H9 (cell line): Measurements from ENCODE around the gene CETP. TPM values are rescaled to one million over a fixed set of nuclear protein-coding genes. Genes with fewer than 3 reads are reported as not detected.
A peak's percentile ranks its signal among the peaks of the same experiment; 100 is the strongest.

Experiments
- DNase-seq: peaks from one replicate; pipeline ENCODE4 v3.0.0-alpha.2; 2017
- H2AFZ ChIP-seq: one replicate; pipeline ENCODE4 v1.6.1; 2013; ENCODE audit warnings: mild to moderate bottlenecking, low read length, control low read depth, moderate library complexity
- H2AK5ac ChIP-seq: 2 replicates; pipeline ENCODE4 v1.6.1; 2013; ENCODE audit warnings: low read length, control low read depth, mixed read lengths; ENCODE audit not compliant: insufficient read length
- H2BK120ac ChIP-seq: one replicate; pipeline ENCODE4 v1.6.1; 2013; ENCODE audit warnings: low read depth, mild to moderate bottlenecking, low read length, control low read depth, inconsistent platforms; ENCODE audit not compliant: poor library complexity, severe bottlenecking
- H2BK12ac ChIP-seq: 2 replicates; pipeline ENCODE4 v1.6.1; 2013; ENCODE audit warnings: low read length, control low read depth, mixed read lengths, low read depth; ENCODE audit not compliant: insufficient read length
- H2BK15ac ChIP-seq: 2 replicates; pipeline ENCODE4 v1.6.1; 2013; ENCODE audit warnings: low read depth, low read length, control low read depth
- H2BK20ac ChIP-seq: one replicate; pipeline ENCODE4 v1.6.1; 2013; ENCODE audit warnings: low read depth, mild to moderate bottlenecking, low read length, control low read depth, inconsistent platforms; ENCODE audit not compliant: poor library complexity, severe bottlenecking
- H2BK5ac ChIP-seq: 2 replicates; pipeline ENCODE4 v1.6.1; 2013; ENCODE audit warnings: low read length, control low read depth, mixed read lengths; ENCODE audit not compliant: insufficient read length
- H3K14ac ChIP-seq: 2 replicates; pipeline ENCODE4 v1.6.1; 2013; ENCODE audit warnings: low read length, control low read depth; ENCODE audit not compliant: insufficient read depth
- H3K18ac ChIP-seq: 2 replicates; pipeline ENCODE4 v1.6.1; 2013; ENCODE audit warnings: low read depth, mild to moderate bottlenecking, mixed read lengths, low read length, control low read depth; ENCODE audit not compliant: insufficient read length
- H3K23ac ChIP-seq: 2 replicates; pipeline ENCODE4 v1.6.1; 2013; ENCODE audit warnings: low read length, control low read depth, mixed read lengths, low read depth; ENCODE audit not compliant: insufficient read length
- H3K23me2 ChIP-seq: 2 replicates; pipeline ENCODE4 v1.6.1; 2013; ENCODE audit warnings: low read depth, mild to moderate bottlenecking, mixed read lengths, low read length, control low read depth; ENCODE audit not compliant: insufficient read length, poor library complexity, severe bottlenecking
- H3K27ac ChIP-seq: 2 replicates; pipeline ENCODE4 v1.5.1; 2013; ENCODE audit warnings: low read length, control low read depth, mixed read lengths, low read depth; ENCODE audit not compliant: insufficient read length
- H3K27me3 ChIP-seq: 2 replicates; pipeline ENCODE4 v1.6.1; 2013; ENCODE audit warnings: low read length, control low read depth, inconsistent platforms; ENCODE audit not compliant: insufficient read depth
- H3K4ac ChIP-seq: 2 replicates; pipeline ENCODE4 v1.6.1; 2013; ENCODE audit warnings: low read depth, mild to moderate bottlenecking, control low read depth, inconsistent platforms, low read length, moderate library complexity
- H3K4me1 ChIP-seq: 2 replicates; pipeline ENCODE4 v1.6.1; 2013; ENCODE audit warnings: low read length, control low read depth, inconsistent platforms; ENCODE audit not compliant: insufficient read depth
- H3K4me2 ChIP-seq: 2 replicates; pipeline ENCODE4 v1.6.1; 2013; ENCODE audit warnings: low read length, control low read depth, mixed read lengths; ENCODE audit not compliant: insufficient read length, insufficient read depth
- H3K56ac ChIP-seq: 2 replicates; pipeline ENCODE4 v1.6.1; 2013; ENCODE audit warnings: low read depth, mild to moderate bottlenecking, mixed read lengths, low read length, control low read depth; ENCODE audit not compliant: insufficient read length
- H3K79me1 ChIP-seq: 2 replicates; pipeline ENCODE4 v1.6.1; 2013; ENCODE audit warnings: low read depth, mild to moderate bottlenecking, moderate library complexity, low read length, control low read depth, inconsistent platforms; ENCODE audit not compliant: insufficient read depth, poor library complexity, severe bottlenecking
- H3K79me2 ChIP-seq: 2 replicates; pipeline ENCODE4 v1.6.1; 2013; ENCODE audit warnings: low read length, control low read depth, inconsistent platforms; ENCODE audit not compliant: insufficient read depth
- H3K9ac ChIP-seq: 2 replicates; pipeline ENCODE4 v1.6.1; 2013; ENCODE audit warnings: low read length, control low read depth, mixed read lengths; ENCODE audit not compliant: insufficient read length; ENCODE audit errors: extremely low read depth
- H3K9me3 ChIP-seq: one replicate; pipeline ENCODE4 v1.6.1; 2013; ENCODE audit warnings: low read depth, low read length, inconsistent platforms; ENCODE audit not compliant: control insufficient read depth
- H3T11ph ChIP-seq: one replicate; pipeline ENCODE4 v1.6.1; 2013; ENCODE audit warnings: mild to moderate bottlenecking, low read length, control low read depth, inconsistent platforms
- H4K20me1 ChIP-seq: one replicate; pipeline ENCODE4 v1.6.1; 2013; ENCODE audit not compliant: control insufficient read depth, insufficient read length, insufficient read depth
- H4K5ac ChIP-seq: 2 replicates; pipeline ENCODE4 v1.6.1; 2013; ENCODE audit warnings: low read depth, mild to moderate bottlenecking, mixed read lengths, low read length, control low read depth; ENCODE audit not compliant: insufficient read length
- H4K8ac ChIP-seq: replicated peaks from 2 replicates; pipeline ENCODE4 v1.6.1; 2013; ENCODE audit warnings: low read length, control low read depth, mixed read lengths, low read depth; ENCODE audit not compliant: insufficient read length
- H4K91ac ChIP-seq: 2 replicates; pipeline ENCODE4 v1.6.1; 2013; ENCODE audit warnings: low read depth, mild to moderate bottlenecking, moderate library complexity, mixed read lengths, low read length, control low read depth; ENCODE audit not compliant: insufficient read length
- H3K27ac Mint-ChIP-seq, 3 experiments: 2 replicates in 2 of 3; 3 replicates in 1 of 3; pipeline ENCODE4 v1.8.0; 2020 to 2021; ENCODE audit warnings: mixed read lengths in 3 of 3, mild to moderate bottlenecking in 1 of 3, moderate library complexity in 1 of 3
- H3K27me3 Mint-ChIP-seq: 2 replicates; pipeline ENCODE4 v1.8.0; 2021; ENCODE audit warnings: low read depth, mild to moderate bottlenecking, moderate library complexity, mixed read lengths
- H3K36me3 Mint-ChIP-seq, 3 experiments: 2 replicates in 2 of 3; 3 replicates in 1 of 3; pipeline ENCODE4 v1.8.0; 2020 to 2021; ENCODE audit warnings: low read depth in 3 of 3, mixed read lengths in 3 of 3; ENCODE audit not compliant: insufficient read depth in 1 of 3
- H3K4me1 Mint-ChIP-seq, 2 experiments: 2 replicates each; pipeline ENCODE4 v1.8.0; 2020; ENCODE audit warnings: mixed read lengths in 2 of 2
- H3K4me3 Mint-ChIP-seq, 2 experiments: 2 replicates in 1 of 2; 3 replicates in 1 of 2; pipeline ENCODE4 v1.8.0; 2020 to 2021; ENCODE audit warnings: mild to moderate bottlenecking in 2 of 2, mixed read lengths in 2 of 2, moderate library complexity in 1 of 2
- H3K9me3 Mint-ChIP-seq, 2 experiments: 2 replicates in 1 of 2; 3 replicates in 1 of 2; pipeline ENCODE4 v1.8.0; 2020; ENCODE audit warnings: mild to moderate bottlenecking in 2 of 2, mixed read lengths in 2 of 2, moderate library complexity in 1 of 2
- CTCF ChIP-seq: fragments of 200-600 bp; sonication (generic); conservative IDR thresholded peaks from 3 replicates; pipeline ENCODE4 v1.8.0; 2021; ENCODE audit warnings: antibody characterized with exemption, mild to moderate bottlenecking
- WGBS: extraction: QIAGEN DNeasy Blood & Tissue Kit; methylation state at CpG from one replicate; pipeline ENCODE4 v1.1.7; 2013; ENCODE audit warnings: missing lambda C conversion rate, low lambda C conversion rate, mixed read lengths; ENCODE audit not compliant: insufficient read length; ENCODE audit errors: extremely low coverage; 5-methylcytosine and 5-hydroxymethylcytosine counted together
- total RNA-seq: library from RNA; stranded (reverse); gene quantifications from 2 replicates; pipeline ENCODE4 v1.2.1, GENCODE V29; 2021

CETP gene
- total RNA-seq, 1 experiment from 2014 or later = not detected

GRCh38 chr16:56988948-56989945, 27.5 kb downstream of the CETP start, which contains the start of gene NLRC5:
Gene NLRC5 (plus strand): TSS chr16:56989557. CDS start chr16:57020713, 31,156 bp downstream.
- no peaks in the 10 kb centered on the region for H3K79me1 ChIP-seq
- no peak within 1 kb of the TSS for H2BK20ac ChIP-seq
- peak within 1 kb of the TSS; percentile 41 for H3K4me2 ChIP-seq
- no peak within 1 kb of the TSS for H4K91ac ChIP-seq
- H4K20me1 ChIP-seq = no peaks in the 10 kb centered on the region
- H3K36me3 Mint-ChIP-seq = no peaks in the 10 kb centered on the region; a peak in 1 of 7 replicates
- peak within 1 kb of the TSS in 1 of 3 experiments; percentile 61; a peak in 1 of 7 replicates for H3K27ac Mint-ChIP-seq
- no peaks in the 10 kb centered on the region for H3K9me3 ChIP-seq
- H3K27ac ChIP-seq = no peak within 1 kb of the TSS
- H2BK120ac ChIP-seq = no peak within 1 kb of the TSS
- H3K4me1 Mint-ChIP-seq = peaks cover 18 to 29% of the 10 kb centered on the region in 2 experiments
- H2BK12ac ChIP-seq = no peak within 1 kb of the TSS
- peaks cover 2% of the 10 kb centered on the region for H3K23me2 ChIP-seq
- peak within 1 kb of the TSS; percentile 87 to 88 for H3K4me3 Mint-ChIP-seq
- H3K4me1 ChIP-seq = no peaks in the 10 kb centered on the region
- H3K79me2 ChIP-seq = no peaks in the 10 kb centered on the region
- TF ChIP-seq CTCF = no peak
- H2BK15ac ChIP-seq = no peak within 1 kb of the TSS
- no peak within 1 kb of the TSS for H3K4ac ChIP-seq
- no peak within 1 kb of the TSS for H3K18ac ChIP-seq
- DNase-seq = peak; percentile 68
- no peak within 1 kb of the TSS for H2BK5ac ChIP-seq
- H3K27me3 ChIP-seq = peaks cover 6% of the 10 kb centered on the region; the same call in 1 of the 2 replicates
- no peak within 1 kb of the TSS for H3T11ph ChIP-seq
- peaks cover 56% of the 10 kb centered on the region for H3K27me3 Mint-ChIP-seq
- peak within 1 kb of the TSS; percentile 44; the same call in 1 of the 2 replicates for H3K14ac ChIP-seq
- no peak within 1 kb of the TSS for H2AK5ac ChIP-seq
- H3K23ac ChIP-seq = no peak within 1 kb of the TSS
- H3K9ac ChIP-seq = no peak within 1 kb of the TSS
- no peaks in the 10 kb centered on the region for H3K9me3 Mint-ChIP-seq
- no peak within 1 kb of the TSS for H4K8ac ChIP-seq
- no peak within 1 kb of the TSS for H2AFZ ChIP-seq
- no peak within 1 kb of the TSS for H4K5ac ChIP-seq
- WGBS = no CpG with 5 or more reads among the region's 64 CpGs
- no peak within 1 kb of the TSS for H3K56ac ChIP-seq
